ENCODE data around the gene NMRAL1. TPM values are rescaled to one million over a fixed set of nuclear protein-coding genes. Genes with fewer than 3 reads are reported as not detected.

Gene NMRAL1
- total and polyA plus RNA-seq, 9 donors, result 15.0 to 72.7 (median 51.5) TPM

GRCh38 chr16:4507588-4508345, 33.3 kb upstream of the NMRAL1 start:
- Histone ChIP-seq H3K4me3 (no peak overlapping the region), H3K27me3 (no peaks in the 10 kb centered on the region), H3K4me1 (ENCODE audit: insufficient read depth) (no peaks in the 10 kb centered on the region), H3K27ac (no peak overlapping the region), H3K9me3 (no peaks in the 10 kb centered on the region), H3K36me3 (no peaks in the 10 kb centered on the region)
- intact Hi-C loops (cut with DNase I), result loop anchor here in 2 of 4 donors (10.0 kb wide), 3 partner anchors 47 to 237 kb away; partner anchors contain the start of gene C16orf96 (in 1 of the 2)
- 87 to 91% (median 89%) methylated on average over 17 of the region's 17 CpGs for WGBS, 3 donors
- TF ChIP-seq EP300 (IDR thresholded peaks at IDR 0.05), result no peak
- no peak for TF ChIP-seq POLR2A (IDR thresholded peaks at IDR 0.05)
- no peak for TF ChIP-seq CTCF (IDR thresholded peaks at IDR 0.05)
- no peak for DNase-seq

GRCh38 chr16:4506450-4506849, 32.0 kb upstream of the NMRAL1 start:
- TF ChIP-seq CTCF (IDR thresholded peaks at IDR 0.05), result peak; percentile 63 to 78 (median 71)
- TF ChIP-seq EP300 (IDR thresholded peaks at IDR 0.05), result no peak
- TF ChIP-seq POLR2A (IDR thresholded peaks at IDR 0.05), result no peak
- 1 to 4% (median 3%) methylated on average over 3 of the region's 3 CpGs for WGBS, 3 donors
- Histone ChIP-seq H3K4me1 (ENCODE audit: insufficient read depth) (peaks cover 2% of the 10 kb centered on the region), H3K36me3 (no peaks in the 10 kb centered on the region), H3K9me3 (no peaks in the 10 kb centered on the region), H3K27me3 (no peaks in the 10 kb centered on the region), H3K27ac (no peak overlapping the region), H3K4me3 (no peak overlapping the region)
- peak in 3 of 5 donors; percentile 48 to 70 (median 55) for DNase-seq
- intact Hi-C loops (cut with DNase I), result loop anchor here in 2 of 4 donors (10.0 kb wide), 3 partner anchors 48 to 238 kb away; partner anchors contain the start of gene C16orf96 (in 1 of the 2)

GRCh38 chr16:4505356-4506147, 31.1 kb upstream of the NMRAL1 start:
- Histone ChIP-seq H3K4me3 (no peak overlapping the region), H3K27me3 (no peaks in the 10 kb centered on the region), H3K4me1 (ENCODE audit: insufficient read depth) (peaks cover 4% of the 10 kb centered on the region), H3K9me3 (no peaks in the 10 kb centered on the region), H3K36me3 (no peaks in the 10 kb centered on the region), H3K27ac (no peak overlapping the region)
- TF ChIP-seq POLR2A (IDR thresholded peaks at IDR 0.05), result no peak
- no peak for TF ChIP-seq CTCF (IDR thresholded peaks at IDR 0.05)
- no peak for TF ChIP-seq EP300 (IDR thresholded peaks at IDR 0.05)
- DNase-seq, result no peak
- 84 to 87% (median 86%) methylated on average over 13 of the region's 13 CpGs for WGBS, 3 donors
- intact Hi-C loops (cut with DNase I), result loop anchor here in 2 of 4 donors (10.0 kb wide), 3 partner anchors 49 to 239 kb away; partner anchors contain the start of gene C16orf96 (in 1 of the 2)

- Histone ChIP-seq H3K27ac (peak overlapping the region in 1 of 2 donors; percentile 23), H3K27me3 (no peaks in the 10 kb centered on the region), H3K4me3 (no peak overlapping the region), H3K9me3 (no peaks in the 10 kb centered on the region), H3K4me1 (ENCODE audit: insufficient read depth) (peaks cover 8% of the 10 kb centered on the region), H3K36me3 (no peaks in the 10 kb centered on the region)
- intact Hi-C loops (cut with DNase I), result loop anchor here in 2 of 4 donors (10.0 kb wide), 3 partner anchors 54 to 244 kb away; partner anchors contain the start of gene C16orf96 (in 1 of the 2)
- 5 to 6% (median 5%) methylated on average over 5 of the region's 5 CpGs for WGBS, 3 donors
- no peak for DNase-seq
- TF ChIP-seq POLR2A (IDR thresholded peaks at IDR 0.05), result no peak
- TF ChIP-seq CTCF (IDR thresholded peaks at IDR 0.05), result no peak
- TF ChIP-seq EP300 (IDR thresholded peaks at IDR 0.05), result no peak
These were observed 26.6 kb upstream of the NMRAL1 start for GRCh38 chr16:4501071-4501478.

Measured in ovary (tissue), 9 donors.